HL-60 (cell line): ENCODE measurements around the gene PPY.

Source experiments
- DNase-seq, 2 experiments: peaks; one replicate each; pipeline ENCODE4 v3.0.0-alpha.2; 2010 to 2020; ENCODE audit warnings: low read depth in 1 of 2, low spot score in 1 of 2
- H3K27ac ChIP-seq: fragments of 250-450 bp; sonication (Bioruptor Pico); replicated peaks from 2 replicates; pipeline ENCODE4 v1.5.1; 2020; ENCODE audit warnings: mild to moderate bottlenecking, moderate library complexity
- H3K27me3 ChIP-seq: fragments of 250-450 bp; sonication (Bioruptor Pico); 2 replicates; pipeline ENCODE4 v1.5.1; 2021; ENCODE audit warnings: mild to moderate bottlenecking, moderate library complexity; ENCODE audit not compliant: insufficient read depth, poor library complexity, severe bottlenecking
- H3K4me3 ChIP-seq: replicated peaks from 2 replicates; pipeline ENCODE4 v1.5.1; 2011; ENCODE audit warnings: mild to moderate bottlenecking, control low read depth, low read length; ENCODE audit not compliant: insufficient read depth
- SPI1 ChIP-seq: IDR thresholded peaks from 2 replicates; pipeline ENCODE4 v1.6.1; 2012; ENCODE audit warnings: low read depth, mild to moderate bottlenecking, borderline replicate concordance
- TF ChIP-seq, protein P1 (sequence below): IDR thresholded peaks from 2 replicates; pipeline ENCODE4 v1.6.1; 2012; ENCODE audit warnings: low read depth; ENCODE audit not compliant: insufficient replicate concordance

Gene PPY

DNA sequence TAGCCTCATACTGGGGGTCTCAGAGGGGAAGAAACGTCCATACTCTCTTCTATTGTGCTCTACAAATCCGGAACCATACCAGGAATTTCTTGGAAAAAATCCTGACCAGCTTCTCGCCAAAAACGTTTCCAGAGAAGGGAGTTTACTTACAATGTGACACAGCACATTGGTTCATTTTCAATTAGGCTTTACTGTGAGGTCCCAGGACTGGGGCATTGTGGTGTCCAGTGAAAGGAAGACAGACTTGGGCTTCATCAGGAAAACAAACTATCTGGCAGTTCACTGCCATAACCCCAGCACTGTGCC lies 49.7 kb downstream of the PPY start:
- no peak for TF ChIP-seq SPI1
- Histone ChIP-seq H3K4me3 (no peak overlapping the region), H3K27ac (no peak overlapping the region), H3K27me3 (peaks cover 2% of the 10 kb centered on the region)
- no peak for DNase-seq

DNA sequence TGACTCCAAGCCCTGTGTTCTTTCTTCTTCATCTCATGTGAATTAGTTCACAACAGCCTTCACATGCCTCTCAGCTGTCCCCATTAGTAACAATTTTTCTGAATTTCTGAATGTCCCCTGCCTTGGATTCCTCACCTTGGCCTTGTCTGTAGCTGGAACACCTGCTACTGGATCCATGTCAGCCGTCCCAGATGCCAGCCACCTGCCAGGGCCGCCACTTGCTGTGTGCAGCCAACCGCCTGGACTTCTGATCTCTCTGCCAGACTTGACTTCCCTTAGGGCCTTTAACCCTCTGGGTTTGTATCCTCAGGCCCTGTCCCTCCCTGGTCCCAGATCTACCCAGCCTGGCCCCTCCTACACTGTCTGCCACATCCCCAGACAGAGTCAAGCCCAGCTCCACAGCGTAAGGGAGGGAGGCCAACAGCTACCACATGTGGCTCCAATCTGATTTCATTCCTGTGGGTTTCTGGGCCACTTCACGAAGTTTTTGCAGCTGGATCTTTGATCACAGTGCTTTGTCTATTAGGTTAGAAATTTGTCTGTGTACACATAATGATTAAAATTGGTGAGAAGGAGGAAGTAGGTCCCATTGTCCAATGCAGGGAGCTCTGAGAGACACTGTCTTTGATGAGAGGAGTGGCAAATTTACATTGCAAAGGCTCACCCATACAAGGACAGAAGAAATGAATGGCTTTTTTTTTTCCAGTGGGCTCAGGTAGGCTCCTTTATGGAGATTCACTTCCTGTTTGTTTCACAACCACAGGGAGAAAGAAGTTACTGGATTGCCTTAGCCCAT lies 50.2 kb downstream of the PPY start:
- DNase-seq, result no peak
- no peak overlapping the region for H3K4me3 ChIP-seq
- TF ChIP-seq, protein P1, sequence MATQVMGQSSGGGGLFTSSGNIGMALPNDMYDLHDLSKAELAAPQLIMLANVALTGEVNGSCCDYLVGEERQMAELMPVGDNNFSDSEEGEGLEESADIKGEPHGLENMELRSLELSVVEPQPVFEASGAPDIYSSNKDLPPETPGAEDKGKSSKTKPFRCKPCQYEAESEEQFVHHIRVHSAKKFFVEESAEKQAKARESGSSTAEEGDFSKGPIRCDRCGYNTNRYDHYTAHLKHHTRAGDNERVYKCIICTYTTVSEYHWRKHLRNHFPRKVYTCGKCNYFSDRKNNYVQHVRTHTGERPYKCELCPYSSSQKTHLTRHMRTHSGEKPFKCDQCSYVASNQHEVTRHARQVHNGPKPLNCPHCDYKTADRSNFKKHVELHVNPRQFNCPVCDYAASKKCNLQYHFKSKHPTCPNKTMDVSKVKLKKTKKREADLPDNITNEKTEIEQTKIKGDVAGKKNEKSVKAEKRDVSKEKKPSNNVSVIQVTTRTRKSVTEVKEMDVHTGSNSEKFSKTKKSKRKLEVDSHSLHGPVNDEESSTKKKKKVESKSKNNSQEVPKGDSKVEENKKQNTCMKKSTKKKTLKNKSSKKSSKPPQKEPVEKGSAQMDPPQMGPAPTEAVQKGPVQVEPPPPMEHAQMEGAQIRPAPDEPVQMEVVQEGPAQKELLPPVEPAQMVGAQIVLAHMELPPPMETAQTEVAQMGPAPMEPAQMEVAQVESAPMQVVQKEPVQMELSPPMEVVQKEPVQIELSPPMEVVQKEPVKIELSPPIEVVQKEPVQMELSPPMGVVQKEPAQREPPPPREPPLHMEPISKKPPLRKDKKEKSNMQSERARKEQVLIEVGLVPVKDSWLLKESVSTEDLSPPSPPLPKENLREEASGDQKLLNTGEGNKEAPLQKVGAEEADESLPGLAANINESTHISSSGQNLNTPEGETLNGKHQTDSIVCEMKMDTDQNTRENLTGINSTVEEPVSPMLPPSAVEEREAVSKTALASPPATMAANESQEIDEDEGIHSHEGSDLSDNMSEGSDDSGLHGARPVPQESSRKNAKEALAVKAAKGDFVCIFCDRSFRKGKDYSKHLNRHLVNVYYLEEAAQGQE, result no peak
- no peak for TF ChIP-seq SPI1
- H3K27ac ChIP-seq, result no peak overlapping the region
- peaks cover 2% of the 10 kb centered on the region for H3K27me3 ChIP-seq
